HEK293 (cell line): ENCODE data around the gene ANKRD22.

Source experiments
- CTCF ChIA-PET: fragments of 350-600 bp; formaldehyde crosslinking; extraction: SDS; loops from one replicate; lab custom pipeline; 2021; ENCODE audit warnings: antibody characterized with exemption; lab: Yijun Ruan, JAX
- POLR2A ChIA-PET: fragments of 300-600 bp; formaldehyde crosslinking; extraction: SDS; loops from one replicate; lab custom pipeline; 2020; ENCODE audit warnings: antibody characterized with exemption, inconsistent platforms; lab: Yijun Ruan, JAX
- H3K27ac ChIP-seq: fragments of 200-500 bp; sonication (Bioruptor generic); 2 replicates; pipeline ENCODE4 v1.5.1; 2014; ENCODE audit warnings: low read depth, low read length, control low read depth, inconsistent platforms; ENCODE audit errors: extremely low read depth
- H3K36me3 ChIP-seq, 2 experiments: fragments of 200-500 bp in 1 of 2; sonication (Bioruptor generic) in 1 of 2; 1 replicate in 1 of 2; 2 replicates in 1 of 2; pipeline ENCODE4 v1.5.1; 2014 to 2017; ENCODE audit warnings: inconsistent platforms in 2 of 2, low read length in 2 of 2; ENCODE audit not compliant: control insufficient read depth in 2 of 2, insufficient read depth in 1 of 2
- H3K4me1 ChIP-seq: fragments of 200-500 bp; sonication (Bioruptor generic); 2 replicates; pipeline ENCODE4 v1.5.1; 2014; ENCODE audit warnings: mild to moderate bottlenecking, low read length, inconsistent platforms; ENCODE audit not compliant: control insufficient read depth, insufficient read depth
- H3K4me3 ChIP-seq: 2 replicates; pipeline ENCODE4 v1.5.1; 2011; ENCODE audit warnings: low read depth, mild to moderate bottlenecking, control low read depth, low read length, moderate library complexity
- H3K9me3 ChIP-seq: fragments of 200-500 bp; sonication (Bioruptor generic); 2 replicates; pipeline ENCODE4 v1.5.1; 2014; ENCODE audit warnings: low read depth, low read length, inconsistent platforms; ENCODE audit not compliant: control insufficient read depth, insufficient read depth
- GFI1B ChIP-seq: fragments of 450-650 bp; formaldehyde crosslinking; IDR thresholded peaks from 2 replicates; pipeline ENCODE4 v1.5.1; 2016; ENCODE audit warnings: missing biosample characterization, missing genetic modification characterization
- PRDM1 ChIP-seq: fragments of 450-650 bp; formaldehyde crosslinking; IDR thresholded peaks from 2 replicates; pipeline ENCODE4; 2016; ENCODE audit warnings: missing biosample characterization, missing genetic modification characterization
- SP7 ChIP-seq: fragments of 450-650 bp; formaldehyde crosslinking; IDR thresholded peaks from 2 replicates; pipeline ENCODE4 v1.5.1; 2016; ENCODE audit warnings: missing biosample characterization, missing genetic modification characterization
- YY1 ChIP-seq: fragments of 450-650 bp; formaldehyde crosslinking; IDR thresholded peaks from 2 replicates; pipeline ENCODE4 v1.5.1; 2018; ENCODE audit warnings: missing biosample characterization, missing genetic modification characterization
- ZBTB48 ChIP-seq: fragments of 450-650 bp; formaldehyde crosslinking; IDR thresholded peaks from 2 replicates; pipeline ENCODE4 v1.5.1; 2016; ENCODE audit warnings: missing biosample characterization, missing genetic modification characterization
- ZNF274 ChIP-seq, 2 experiments: fragments of 200-500 bp in 1 of 2; fragments of 450-650 bp in 1 of 2; sonication (Bioruptor generic) in 1 of 2; formaldehyde crosslinking in 1 of 2; IDR thresholded peaks; 2 replicates each; pipeline versions ENCODE4 v1.5.1 to v1.6.1; 2014 to 2016; ENCODE audit warnings: borderline replicate concordance in 1 of 2, inconsistent platforms in 1 of 2, low read length in 1 of 2, missing biosample characterization in 1 of 2, missing genetic modification characterization in 1 of 2
- ZNF629 ChIP-seq: fragments of 450-650 bp; formaldehyde crosslinking; IDR thresholded peaks from 2 replicates; pipeline ENCODE4 v1.5.1; 2017; ENCODE audit warnings: missing biosample characterization, missing genetic modification characterization
- TF ChIP-seq, protein P1 (sequence below): fragments of 450-650 bp; formaldehyde crosslinking; IDR thresholded peaks from 2 replicates; pipeline ENCODE4 v1.5.1; 2017; ENCODE audit warnings: missing biosample characterization, missing genetic modification characterization
- TF ChIP-seq, protein P2 (sequence below): fragments of 450-650 bp; formaldehyde crosslinking; IDR thresholded peaks from 2 replicates; pipeline ENCODE4 v1.5.1; 2016; ENCODE audit warnings: missing biosample characterization, missing genetic modification characterization
- TF ChIP-seq, protein P3 (sequence below): fragments of 450-650 bp; formaldehyde crosslinking; IDR thresholded peaks from 2 replicates; pipeline ENCODE4 v1.5.1; 2016; ENCODE audit warnings: missing biosample characterization, missing genetic modification characterization
- TF ChIP-seq, protein P4 (sequence below): fragments of 450-650 bp; formaldehyde crosslinking; IDR thresholded peaks from 2 replicates; pipeline ENCODE4 v1.5.1; 2017; ENCODE audit warnings: missing biosample characterization, missing genetic modification characterization
- TF ChIP-seq, protein P5 (sequence below): fragments of 450-650 bp; formaldehyde crosslinking; IDR thresholded peaks from 2 replicates; pipeline ENCODE4 v1.5.1; 2016; ENCODE audit warnings: missing biosample characterization, missing genetic modification characterization
- TF ChIP-seq, protein P6 (sequence below): fragments of 450-650 bp; formaldehyde crosslinking; conservative IDR thresholded peaks from 2 replicates; pipeline ENCODE4 v1.5.1; 2016; ENCODE audit warnings: low read depth, missing biosample characterization, missing genetic modification characterization
- TF ChIP-seq, protein P7 (sequence below): fragments of 450-650 bp; IDR thresholded peaks from 2 replicates; pipeline ENCODE4 v1.5.1; 2018; ENCODE audit warnings: missing biosample characterization, mild to moderate bottlenecking, missing genetic modification characterization

ANKRD22 gene

DNA sequence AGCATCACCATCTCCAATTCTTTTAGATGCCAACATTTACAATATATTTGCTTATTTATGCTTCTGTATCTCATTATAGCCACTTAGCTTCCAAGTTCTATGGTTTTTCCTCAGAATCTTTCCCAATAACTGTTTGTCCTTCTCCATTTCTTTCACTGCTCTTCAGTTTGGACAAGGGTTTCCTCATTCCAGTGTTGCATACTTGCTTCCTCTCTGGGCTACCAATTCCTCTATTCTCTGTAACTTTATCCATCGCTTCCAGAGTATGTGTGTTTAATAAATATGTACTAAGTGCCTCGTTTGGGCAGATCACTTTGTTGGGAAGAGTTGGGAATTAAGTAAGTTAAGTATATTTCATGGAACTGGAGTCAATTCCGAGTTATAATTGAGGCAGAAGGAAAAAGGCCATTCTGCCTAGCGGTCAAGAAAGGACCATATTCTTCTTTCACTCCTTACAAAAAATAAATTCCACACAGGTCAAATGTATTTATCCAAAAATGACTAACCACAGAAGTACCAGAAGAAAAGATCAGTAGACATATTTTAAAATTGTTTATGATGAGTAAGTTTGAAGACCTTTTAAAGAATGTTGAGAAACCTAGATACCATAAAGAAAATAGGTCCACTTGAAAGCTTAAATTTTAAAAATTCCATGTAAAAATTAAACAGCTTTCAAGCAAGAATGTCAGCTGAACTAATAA is 39.2 kb upstream of the ANKRD22 start:
- no peaks in the 10 kb centered on the region for H3K9me3 ChIP-seq
- no peak overlapping the region for H3K4me3 ChIP-seq
- TF ChIP-seq ZBTB48 (tag by site-specific recombination) (no peak), ZNF274 (IDR thresholded peaks at IDR 0.05; ENCODE audit: low read length) (no peak), ZNF274 (tag by site-specific recombination; IDR thresholded peaks at IDR 0.05; ENCODE audit: borderline replicate concordance) (no peak), ZNF629 (tag by site-specific recombination) (no peak), SP7 (no peak), YY1 (tag by site-specific recombination) (no peak), PRDM1 (tag by site-specific recombination) (no peak)
- TF ChIP-seq, protein P1, sequence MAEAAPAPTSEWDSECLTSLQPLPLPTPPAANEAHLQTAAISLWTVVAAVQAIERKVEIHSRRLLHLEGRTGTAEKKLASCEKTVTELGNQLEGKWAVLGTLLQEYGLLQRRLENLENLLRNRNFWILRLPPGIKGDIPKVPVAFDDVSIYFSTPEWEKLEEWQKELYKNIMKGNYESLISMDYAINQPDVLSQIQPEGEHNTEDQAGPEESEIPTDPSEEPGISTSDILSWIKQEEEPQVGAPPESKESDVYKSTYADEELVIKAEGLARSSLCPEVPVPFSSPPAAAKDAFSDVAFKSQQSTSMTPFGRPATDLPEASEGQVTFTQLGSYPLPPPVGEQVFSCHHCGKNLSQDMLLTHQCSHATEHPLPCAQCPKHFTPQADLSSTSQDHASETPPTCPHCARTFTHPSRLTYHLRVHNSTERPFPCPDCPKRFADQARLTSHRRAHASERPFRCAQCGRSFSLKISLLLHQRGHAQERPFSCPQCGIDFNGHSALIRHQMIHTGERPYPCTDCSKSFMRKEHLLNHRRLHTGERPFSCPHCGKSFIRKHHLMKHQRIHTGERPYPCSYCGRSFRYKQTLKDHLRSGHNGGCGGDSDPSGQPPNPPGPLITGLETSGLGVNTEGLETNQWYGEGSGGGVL = no peak
- TF ChIP-seq, protein P2, sequence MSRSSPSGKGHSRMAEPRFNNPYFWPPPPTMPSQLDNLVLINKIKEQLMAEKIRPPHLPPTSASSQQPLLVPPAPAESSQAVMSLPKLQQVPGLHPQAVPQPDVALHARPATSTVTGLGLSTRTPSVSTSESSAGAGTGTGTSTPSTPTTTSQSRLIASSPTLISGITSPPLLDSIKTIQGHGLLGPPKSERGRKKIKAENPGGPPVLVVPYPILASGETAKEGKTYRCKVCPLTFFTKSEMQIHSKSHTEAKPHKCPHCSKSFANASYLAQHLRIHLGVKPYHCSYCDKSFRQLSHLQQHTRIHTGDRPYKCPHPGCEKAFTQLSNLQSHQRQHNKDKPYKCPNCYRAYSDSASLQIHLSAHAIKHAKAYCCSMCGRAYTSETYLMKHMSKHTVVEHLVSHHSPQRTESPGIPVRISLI (tag by site-specific recombination) = no peak
- TF ChIP-seq, protein P3, sequence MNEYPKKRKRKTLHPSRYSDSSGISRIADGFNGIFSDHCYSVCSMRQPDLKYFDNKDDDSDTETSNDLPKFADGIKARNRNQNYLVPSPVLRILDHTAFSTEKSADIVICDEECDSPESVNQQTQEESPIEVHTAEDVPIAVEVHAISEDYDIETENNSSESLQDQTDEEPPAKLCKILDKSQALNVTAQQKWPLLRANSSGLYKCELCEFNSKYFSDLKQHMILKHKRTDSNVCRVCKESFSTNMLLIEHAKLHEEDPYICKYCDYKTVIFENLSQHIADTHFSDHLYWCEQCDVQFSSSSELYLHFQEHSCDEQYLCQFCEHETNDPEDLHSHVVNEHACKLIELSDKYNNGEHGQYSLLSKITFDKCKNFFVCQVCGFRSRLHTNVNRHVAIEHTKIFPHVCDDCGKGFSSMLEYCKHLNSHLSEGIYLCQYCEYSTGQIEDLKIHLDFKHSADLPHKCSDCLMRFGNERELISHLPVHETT (tag by site-specific recombination) = no peak
- TF ChIP-seq, protein P4, sequence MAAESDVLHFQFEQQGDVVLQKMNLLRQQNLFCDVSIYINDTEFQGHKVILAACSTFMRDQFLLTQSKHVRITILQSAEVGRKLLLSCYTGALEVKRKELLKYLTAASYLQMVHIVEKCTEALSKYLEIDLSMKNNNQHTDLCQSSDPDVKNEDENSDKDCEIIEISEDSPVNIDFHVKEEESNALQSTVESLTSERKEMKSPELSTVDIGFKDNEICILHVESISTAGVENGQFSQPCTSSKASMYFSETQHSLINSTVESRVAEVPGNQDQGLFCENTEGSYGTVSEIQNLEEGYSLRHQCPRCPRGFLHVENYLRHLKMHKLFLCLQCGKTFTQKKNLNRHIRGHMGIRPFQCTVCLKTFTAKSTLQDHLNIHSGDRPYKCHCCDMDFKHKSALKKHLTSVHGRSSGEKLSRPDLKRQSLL (tag by site-specific recombination) = no peak
- TF ChIP-seq, protein P5, sequence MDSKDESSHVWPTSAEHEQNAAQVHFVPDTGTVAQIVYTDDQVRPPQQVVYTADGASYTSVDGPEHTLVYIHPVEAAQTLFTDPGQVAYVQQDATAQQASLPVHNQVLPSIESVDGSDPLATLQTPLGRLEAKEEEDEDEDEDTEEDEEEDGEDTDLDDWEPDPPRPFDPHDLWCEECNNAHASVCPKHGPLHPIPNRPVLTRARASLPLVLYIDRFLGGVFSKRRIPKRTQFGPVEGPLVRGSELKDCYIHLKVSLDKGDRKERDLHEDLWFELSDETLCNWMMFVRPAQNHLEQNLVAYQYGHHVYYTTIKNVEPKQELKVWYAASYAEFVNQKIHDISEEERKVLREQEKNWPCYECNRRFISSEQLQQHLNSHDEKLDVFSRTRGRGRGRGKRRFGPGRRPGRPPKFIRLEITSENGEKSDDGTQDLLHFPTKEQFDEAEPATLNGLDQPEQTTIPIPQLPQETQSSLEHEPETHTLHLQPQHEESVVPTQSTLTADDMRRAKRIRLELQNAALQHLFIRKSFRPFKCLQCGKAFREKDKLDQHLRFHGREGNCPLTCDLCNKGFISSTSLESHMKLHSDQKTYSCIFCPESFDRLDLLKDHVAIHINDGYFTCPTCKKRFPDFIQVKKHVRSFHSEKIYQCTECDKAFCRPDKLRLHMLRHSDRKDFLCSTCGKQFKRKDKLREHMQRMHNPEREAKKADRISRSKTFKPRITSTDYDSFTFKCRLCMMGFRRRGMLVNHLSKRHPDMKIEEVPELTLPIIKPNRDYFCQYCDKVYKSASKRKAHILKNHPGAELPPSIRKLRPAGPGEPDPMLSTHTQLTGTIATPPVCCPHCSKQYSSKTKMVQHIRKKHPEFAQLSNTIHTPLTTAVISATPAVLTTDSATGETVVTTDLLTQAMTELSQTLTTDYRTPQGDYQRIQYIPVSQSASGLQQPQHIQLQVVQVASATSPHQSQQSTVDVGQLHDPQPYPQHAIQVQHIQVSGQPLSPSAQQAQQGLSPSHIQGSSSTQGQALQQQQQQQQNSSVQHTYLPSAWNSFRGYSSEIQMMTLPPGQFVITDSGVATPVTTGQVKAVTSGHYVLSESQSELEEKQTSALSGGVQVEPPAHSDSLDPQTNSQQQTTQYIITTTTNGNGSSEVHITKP (tag by site-specific recombination) = no peak
- POLR2A ChIA-PET = no interaction called here
- no peak overlapping the region for H3K27ac ChIP-seq
- no peaks in the 10 kb centered on the region for H3K36me3 ChIP-seq
- H3K4me1 ChIP-seq = peaks cover 19% of the 10 kb centered on the region
- CTCF ChIA-PET = interaction anchor here (0.9 kb wide), 1 partner anchor 29 kb away, joined by 3 read pairs; no protein-coding TSS in a partner anchor

DNA sequence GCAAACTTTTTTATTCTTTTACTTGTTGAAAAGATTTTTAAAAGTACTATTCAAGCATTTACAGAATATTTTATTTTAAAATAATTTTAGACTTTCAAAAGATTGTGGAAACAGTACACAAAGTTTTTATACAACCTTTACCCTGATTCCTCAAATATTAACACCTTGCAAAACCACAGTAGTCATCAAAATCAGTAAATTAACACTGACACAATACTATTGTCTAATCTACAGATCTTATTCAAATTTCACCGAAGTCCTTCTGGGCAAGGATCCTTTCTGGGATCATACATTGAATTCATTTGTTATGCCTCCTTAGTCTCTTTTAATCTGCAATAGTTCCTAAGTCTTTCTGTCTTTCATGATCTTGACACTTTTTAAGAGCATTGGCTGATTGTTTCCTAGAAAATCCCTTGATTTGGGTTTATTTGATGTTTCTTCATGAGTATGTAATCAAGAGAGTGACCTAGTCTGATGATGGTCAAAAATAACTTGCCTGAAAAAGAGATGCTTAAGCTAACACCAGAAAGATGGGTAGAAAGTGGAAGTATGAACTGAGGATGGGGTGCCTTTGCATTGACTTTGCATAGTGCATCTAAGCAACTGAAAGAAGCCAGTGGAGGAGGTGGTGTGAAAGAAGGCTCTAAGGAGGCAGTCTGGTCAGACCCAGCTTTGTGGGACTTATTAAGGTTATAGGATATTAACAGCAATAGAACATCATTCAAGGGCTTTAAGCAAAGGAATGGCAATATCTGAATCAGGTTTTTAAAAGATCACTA is 38.1 kb upstream of the ANKRD22 start:
- CTCF ChIA-PET = interaction anchor here (1.1 kb wide), 1 partner anchor 53 kb away, joined by 3 read pairs; no protein-coding TSS in a partner anchor
- TF ChIP-seq, protein P6, sequence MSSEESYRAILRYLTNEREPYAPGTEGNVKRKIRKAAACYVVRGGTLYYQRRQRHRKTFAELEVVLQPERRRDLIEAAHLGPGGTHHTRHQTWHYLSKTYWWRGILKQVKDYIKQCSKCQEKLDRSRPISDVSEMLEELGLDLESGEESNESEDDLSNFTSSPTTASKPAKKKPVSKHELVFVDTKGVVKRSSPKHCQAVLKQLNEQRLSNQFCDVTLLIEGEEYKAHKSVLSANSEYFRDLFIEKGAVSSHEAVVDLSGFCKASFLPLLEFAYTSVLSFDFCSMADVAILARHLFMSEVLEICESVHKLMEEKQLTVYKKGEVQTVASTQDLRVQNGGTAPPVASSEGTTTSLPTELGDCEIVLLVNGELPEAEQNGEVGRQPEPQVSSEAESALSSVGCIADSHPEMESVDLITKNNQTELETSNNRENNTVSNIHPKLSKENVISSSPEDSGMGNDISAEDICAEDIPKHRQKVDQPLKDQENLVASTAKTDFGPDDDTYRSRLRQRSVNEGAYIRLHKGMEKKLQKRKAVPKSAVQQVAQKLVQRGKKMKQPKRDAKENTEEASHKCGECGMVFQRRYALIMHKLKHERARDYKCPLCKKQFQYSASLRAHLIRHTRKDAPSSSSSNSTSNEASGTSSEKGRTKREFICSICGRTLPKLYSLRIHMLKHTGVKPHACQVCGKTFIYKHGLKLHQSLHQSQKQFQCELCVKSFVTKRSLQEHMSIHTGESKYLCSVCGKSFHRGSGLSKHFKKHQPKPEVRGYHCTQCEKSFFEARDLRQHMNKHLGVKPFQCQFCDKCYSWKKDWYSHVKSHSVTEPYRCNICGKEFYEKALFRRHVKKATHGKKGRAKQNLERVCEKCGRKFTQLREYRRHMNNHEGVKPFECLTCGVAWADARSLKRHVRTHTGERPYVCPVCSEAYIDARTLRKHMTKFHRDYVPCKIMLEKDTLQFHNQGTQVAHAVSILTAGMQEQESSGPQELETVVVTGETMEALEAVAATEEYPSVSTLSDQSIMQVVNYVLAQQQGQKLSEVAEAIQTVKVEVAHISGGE (tag by site-specific recombination) = no peak
- TF ChIP-seq, protein P7, sequence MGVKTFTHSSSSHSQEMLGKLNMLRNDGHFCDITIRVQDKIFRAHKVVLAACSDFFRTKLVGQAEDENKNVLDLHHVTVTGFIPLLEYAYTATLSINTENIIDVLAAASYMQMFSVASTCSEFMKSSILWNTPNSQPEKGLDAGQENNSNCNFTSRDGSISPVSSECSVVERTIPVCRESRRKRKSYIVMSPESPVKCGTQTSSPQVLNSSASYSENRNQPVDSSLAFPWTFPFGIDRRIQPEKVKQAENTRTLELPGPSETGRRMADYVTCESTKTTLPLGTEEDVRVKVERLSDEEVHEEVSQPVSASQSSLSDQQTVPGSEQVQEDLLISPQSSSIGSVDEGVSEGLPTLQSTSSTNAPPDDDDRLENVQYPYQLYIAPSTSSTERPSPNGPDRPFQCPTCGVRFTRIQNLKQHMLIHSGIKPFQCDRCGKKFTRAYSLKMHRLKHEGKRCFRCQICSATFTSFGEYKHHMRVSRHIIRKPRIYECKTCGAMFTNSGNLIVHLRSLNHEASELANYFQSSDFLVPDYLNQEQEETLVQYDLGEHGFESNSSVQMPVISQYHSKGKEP (tag by site-specific recombination) = no peak
- no peak for TF ChIP-seq GFI1B (tag by site-specific recombination)
- POLR2A ChIA-PET = no interaction called here
- Histone ChIP-seq H3K4me3 (no peak overlapping the region), H3K27ac (no peak overlapping the region), H3K4me1 (peaks cover 12% of the 10 kb centered on the region), H3K36me3 (no peaks in the 10 kb centered on the region), H3K9me3 (no peaks in the 10 kb centered on the region)
